RPMI7951 (cell line): Measurements from ENCODE around the gene TTI1. TPM values are rescaled to one million over a fixed set of nuclear protein-coding genes. Genes with fewer than 3 reads are reported as not detected.
A peak's percentile ranks its signal among the peaks of the same experiment; 100 is the strongest.

Experiments
- DNase-seq: peaks from one replicate; pipeline ENCODE4 v3.0.0-alpha.2; 2012; ENCODE audit warnings: low read depth
- total RNA-seq: library from RNA; depleted of rRNA; stranded (reverse); fragments of >200 nt; shearing (Covaris generic); gene quantifications from 2 replicates; pipeline ENCODE4 v1.2.3, GENCODE V29; 2014; rRNA removed

Gene TTI1
- total RNA-seq: 30.6 and 36.4 TPM in 2 replicates

DNA sequence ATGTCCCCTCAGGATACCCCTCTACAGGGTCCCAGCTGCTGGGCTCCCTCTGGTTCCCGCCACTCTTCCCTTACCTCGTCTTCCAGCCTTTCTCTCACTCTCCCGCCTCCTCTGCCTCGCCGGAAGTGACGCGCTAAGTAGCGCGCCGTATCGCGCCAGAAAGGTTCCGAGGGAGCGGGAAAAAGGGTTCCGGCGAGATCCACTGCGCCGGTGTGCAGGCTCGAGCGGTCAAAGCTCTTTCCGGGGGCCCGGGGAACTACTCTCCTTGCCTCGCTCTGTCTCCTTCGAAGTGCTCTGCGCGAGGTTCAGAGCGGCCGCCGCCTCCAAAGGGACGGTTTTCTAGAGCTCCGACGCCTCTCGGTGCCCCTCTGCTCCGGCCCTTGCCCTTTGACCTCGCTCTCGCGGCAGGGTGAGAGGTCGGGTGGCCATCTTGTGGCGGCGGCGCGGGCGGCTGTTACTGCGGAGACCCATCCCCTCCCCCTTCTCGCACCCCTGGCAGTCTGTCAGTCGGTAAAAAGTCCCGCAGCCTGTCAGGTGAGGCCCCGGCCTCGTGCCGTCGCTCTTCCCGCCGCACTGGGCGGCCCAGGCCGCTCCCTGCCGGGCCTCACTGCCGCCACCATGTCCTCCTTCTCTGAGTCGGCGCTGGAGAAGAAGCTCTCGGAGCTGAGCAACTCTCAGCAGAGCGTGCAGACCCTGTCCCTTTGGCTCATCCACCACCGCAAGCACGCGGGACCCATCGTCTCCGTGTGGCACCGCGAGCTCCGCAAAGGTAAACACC lies at the start of gene TTI1, which contains the start of gene RPRD1B:
Gene TTI1 (minus strand): TSS at position 127 of the 778 bp plus-strand sequence. CDS start 19,640 bp downstream, outside the sequence.
Gene RPRD1B (plus strand): TSS at position 417 of the 778 bp plus-strand sequence. CDS start 202 bp downstream, at position 619.
- DNase-seq: peak; percentile 94

DNA sequence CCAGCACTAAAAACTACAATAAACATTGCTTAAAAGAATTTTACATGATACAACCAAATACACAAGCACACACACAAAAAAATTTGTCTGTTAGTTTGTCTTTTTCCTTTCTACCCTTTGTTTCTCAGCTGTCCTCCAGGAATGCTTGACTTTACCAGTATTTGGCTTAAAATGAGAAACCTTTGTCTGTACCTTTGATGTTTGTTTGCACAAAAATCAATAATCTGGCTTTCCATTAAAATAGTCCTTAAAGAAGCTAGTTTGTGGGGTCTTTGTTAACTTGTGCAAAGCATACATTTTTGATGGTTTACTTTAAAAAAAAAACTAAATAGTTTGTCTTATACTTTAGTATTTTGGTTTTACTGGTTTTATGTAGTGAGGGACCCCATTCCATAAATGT lies 49.6 kb upstream of the TTI1 start:
- no peak for DNase-seq

DNA sequence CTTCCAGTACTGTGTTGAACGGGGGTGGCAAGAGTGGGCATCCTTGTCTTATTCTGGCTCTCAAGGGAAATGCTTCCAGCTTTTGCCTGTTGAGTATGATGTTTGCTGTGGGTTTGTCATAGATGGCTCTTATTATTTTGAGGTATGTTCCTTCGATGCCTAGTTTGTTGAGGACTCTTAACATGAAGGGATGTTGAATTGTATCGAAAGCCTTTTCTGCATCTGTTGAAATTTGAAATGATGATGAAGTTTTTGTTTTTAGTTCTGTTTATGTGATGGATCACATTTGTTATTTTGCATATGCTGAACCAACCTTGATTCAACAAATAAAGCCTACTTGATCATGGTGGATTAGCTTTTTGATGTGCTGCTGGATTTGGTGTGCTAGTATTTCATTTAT lies 48.3 kb upstream of the TTI1 start:
- DNase-seq: no peak

- no peak for DNase-seq
These were observed 46.1 kb upstream of the TTI1 start for GRCh38 chr20:38079353-38079752.

DNA sequence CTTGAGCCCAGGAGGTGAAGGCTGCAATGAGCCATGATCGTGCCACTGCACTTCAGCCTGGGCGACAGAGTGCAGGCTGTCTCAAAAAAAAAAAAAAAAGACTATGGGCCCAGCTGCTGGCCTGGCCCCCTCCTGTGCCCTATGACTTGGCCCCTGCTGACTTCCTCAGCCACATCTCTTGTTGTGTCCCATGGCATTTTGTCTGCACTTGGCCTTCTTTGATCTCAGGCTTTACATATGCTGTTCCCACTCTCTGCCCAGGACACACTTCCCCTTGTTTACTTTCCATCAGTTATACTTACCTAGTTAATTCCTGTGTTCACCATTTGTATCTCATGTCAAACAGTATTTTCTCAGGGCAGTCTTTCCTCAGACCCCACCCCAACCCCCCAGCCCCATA lies 44.8 kb upstream of the TTI1 start:
- DNase-seq: no peak

GRCh38 chr20:38076548-38076947 lies 43.3 kb upstream of the TTI1 start:
- DNase-seq: no peak

DNA sequence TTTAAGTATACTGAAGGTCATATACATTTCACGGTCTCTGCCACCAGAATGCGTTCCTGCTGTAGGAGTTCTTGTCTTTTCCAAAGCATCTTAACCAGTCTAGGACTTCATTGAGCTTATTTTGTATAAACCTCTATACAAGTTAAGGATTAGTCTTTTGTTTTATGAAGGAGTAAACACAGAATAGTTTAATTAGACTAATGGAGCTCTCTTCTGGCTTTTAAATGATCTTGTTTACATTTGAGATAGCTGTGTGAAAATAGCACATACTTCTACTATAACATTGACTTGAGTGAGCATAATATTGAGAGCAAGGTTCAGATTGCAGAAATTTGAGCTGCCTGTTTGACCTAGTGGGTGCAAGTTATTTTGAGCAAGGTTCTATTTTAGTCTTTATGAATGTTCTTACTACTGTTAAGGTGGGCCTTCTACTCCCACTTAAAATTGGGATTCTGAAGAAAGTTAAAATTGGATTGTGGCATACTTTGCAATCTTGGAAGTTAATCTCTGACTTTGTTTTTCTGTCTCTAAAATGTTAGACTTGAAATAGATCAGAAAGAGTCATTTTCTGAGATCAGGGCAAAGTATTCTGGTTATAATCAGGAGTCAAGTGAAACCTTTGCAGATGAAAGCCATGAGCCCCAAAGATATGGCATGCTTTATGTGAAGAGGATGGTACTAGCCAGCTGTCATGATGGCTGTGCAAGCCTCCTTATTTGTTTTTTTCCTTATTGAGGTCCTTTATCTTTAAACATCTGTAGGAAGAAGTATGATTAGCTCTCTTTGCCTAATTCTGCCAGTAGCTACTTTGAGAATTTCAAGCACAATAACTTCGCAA lies 42.1 kb upstream of the TTI1 start:
- no peak for DNase-seq

DNA sequence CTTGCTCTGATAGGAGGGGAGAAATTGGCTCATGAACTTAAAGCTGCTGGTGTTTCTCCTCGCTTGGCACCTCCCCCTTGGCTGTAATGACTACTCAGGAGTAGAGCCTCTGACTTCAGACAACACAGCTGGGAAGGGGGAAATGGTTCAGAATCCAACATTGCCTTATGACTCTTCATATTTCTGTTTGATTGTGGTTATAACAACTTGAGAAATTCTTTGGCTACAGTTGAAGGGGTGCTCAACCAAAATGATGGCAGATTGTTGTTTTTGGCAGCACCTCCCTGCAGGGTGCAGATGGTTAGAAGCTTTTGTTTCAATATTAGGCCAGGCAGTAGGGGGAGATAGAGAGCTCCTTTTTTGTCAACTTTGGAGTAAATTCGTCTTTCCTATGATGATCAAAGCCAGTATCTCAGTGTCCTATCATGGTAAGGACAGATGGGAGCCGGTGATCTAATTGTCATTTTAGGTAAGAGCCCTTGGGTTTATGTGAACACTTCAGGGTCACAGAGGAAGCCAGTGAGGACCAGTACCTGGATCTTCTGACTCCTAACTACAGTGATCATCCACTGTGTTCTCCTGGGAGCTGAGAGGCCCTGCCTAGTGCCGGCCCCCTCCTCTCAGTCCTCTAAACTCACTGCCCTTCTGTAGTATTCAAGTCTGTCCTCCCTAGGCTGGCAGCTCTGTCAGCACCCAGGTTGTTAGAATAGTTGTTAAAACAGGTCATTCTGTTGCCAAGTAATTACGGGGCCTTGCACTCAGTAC lies 40.2 kb upstream of the TTI1 start:
- DNase-seq: peak; percentile 98

DNA sequence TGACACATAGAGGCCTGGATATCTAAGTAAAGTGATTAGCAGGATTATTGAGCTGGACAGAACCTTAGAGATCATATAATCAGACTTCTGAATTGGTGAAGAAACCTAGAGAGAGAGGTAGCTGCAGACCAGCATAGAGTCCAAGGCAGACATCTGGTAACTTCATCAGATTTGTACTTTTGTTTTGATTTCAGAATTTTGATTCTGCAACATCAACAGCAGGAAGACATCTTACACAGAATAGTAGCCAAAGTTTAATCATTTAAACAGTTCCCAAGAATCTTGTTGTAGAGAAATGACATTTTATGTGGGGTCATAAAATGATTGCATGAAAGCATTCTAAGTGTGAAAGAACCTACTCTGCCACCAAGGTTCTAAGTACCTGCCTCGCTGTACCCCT lies 39.6 kb upstream of the TTI1 start:
- DNase-seq: no peak

DNA sequence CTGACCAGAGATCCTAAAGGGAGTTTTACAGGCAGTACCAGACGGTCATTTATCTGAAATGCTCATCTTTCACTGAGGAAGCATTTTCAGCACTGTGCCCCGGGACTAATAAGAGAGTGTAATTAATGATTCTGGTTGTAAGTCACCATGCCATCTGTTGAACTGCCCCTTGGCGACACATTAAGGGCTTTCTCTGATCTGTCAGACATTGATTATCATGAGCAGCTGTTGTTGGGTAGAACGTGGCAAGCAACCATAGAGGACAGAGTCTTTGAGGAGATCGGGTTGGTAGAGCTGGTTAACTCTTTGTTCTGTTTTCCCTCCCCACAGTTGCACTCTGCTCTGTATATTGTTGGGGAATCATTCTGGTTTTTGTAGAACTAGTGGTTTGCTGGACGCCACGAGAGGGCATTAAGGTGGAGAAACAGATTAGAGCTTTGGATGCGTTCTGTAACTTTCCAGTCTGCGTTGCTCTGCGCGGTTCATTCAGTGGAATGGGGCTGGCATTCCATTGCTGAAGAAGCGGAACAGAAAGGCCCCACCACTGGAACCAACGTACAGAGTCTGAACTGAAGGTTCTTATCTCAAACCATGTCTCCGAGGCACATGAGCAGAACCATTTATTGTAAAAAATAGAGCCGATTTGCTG lies 34.6 kb upstream of the TTI1 start:
- DNase-seq: no peak

GRCh38 chr20:38066969-38067716 lies 33.9 kb upstream of the TTI1 start:
- DNase-seq: no peak

- DNase-seq: no peak
These were observed 32.6 kb upstream of the TTI1 start for GRCh38 chr20:38065764-38066375.

- no peak for DNase-seq
These were observed 30.8 kb upstream of the TTI1 start for GRCh38 chr20:38063911-38064530.

GRCh38 chr20:38062890-38063289 lies 29.6 kb upstream of the TTI1 start:
- DNase-seq: no peak

DNA sequence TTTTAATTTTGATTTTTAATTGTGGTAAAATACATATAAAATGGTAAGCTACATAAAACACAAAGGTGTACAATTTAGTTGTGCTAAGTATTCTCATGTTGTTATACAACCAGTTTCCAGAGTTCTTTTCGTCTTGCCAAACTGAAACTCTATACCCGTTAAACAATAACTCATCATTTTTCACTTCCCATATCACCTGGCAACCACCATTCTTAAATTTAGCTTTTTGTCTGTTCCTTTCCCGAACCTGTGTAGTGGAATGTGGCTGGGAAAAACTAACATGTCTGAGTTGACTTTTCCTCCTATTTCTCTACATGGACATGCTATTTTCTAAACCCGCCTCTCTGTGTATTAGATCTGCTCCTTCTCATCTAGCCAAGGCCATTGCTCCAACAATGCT lies 27.9 kb upstream of the TTI1 start:
- no peak for DNase-seq

DNA sequence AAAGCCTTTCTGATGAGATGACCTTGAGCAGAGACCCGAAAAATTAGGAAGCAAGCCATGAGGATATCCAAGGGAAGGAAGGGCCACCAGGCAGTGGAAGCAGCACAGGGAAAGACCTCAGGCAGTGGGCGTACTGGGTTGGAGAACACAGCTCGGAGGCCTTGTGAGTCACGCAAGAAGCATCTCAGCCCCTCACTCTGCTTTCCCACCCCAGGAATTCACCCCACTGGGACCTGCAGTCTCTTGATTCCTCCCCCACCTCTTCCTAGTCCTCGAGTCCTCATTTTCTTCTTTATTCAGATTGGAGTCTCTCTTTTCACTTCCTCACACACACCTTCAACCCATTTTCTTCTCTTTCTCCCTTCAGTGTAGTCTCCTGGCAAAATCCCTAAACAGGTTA lies 27.3 kb upstream of the TTI1 start:
- peak; percentile 36 for DNase-seq

DNA sequence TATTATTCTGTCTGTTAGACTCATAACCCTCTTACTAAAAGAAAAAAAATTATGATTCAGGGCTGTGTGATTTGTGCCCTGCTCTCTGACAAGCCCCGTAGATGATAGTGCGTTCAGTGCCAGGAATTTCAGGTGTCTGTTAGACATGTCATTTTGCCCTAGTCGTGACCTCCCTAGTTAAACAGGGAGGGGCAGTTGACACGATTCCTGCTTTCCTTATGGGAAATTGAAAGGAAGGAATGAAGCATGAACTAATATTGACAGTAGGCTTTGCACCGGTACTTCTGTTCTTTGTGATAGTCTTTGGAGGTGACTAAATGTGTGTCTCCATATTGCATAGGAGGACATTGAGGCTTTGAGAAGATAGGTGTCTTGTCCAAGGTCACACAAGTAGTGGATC lies 26.6 kb upstream of the TTI1 start:
- DNase-seq: no peak

GRCh38 chr20:38057351-38057972 lies 24.2 kb upstream of the TTI1 start:
- DNase-seq: peak; percentile 79

DNA sequence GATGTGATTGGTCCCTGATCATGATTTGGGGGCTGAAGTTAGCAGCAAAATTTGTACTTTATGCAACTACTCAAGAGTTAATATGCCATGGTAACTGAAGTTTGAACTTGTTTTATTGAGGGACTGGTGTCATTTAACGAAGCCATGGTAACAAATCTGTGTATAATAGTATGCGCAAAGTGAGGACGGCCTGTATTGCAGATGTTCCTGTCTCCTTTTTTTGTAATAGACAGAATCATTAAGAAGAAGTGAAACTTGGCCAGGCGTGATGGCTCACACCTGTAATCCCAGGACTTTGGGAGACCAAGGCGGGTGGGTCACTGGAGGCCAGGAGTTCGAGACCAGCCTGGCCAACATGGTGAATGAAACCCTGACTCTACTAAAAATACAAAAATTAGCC lies 22.6 kb upstream of the TTI1 start:
- no peak for DNase-seq
